ENCODE data around the gene S100A2.

S100A2 gene

GRCh38 chr1:153553096-153553495 lies 12.5 kb downstream of the S100A2 start:
- TF ChIP-seq CTCF (IDR thresholded peaks at IDR 0.05; ENCODE audit: insufficient read depth, low read length, poor library complexity, severe bottlenecking): no peak
- TF ChIP-seq EZH2phosphoT487 (conservative IDR thresholded peaks at IDR 0.05; ENCODE audit: low read length): no peak
- no peak overlapping the region for H2AFZ ChIP-seq (ENCODE audit: low read depth, low read length, severe bottlenecking)
- no peak overlapping the region for H3K9ac ChIP-seq (ENCODE audit: low read length)
- no peak overlapping the region for H3K4me3 ChIP-seq (ENCODE audit: insufficient read depth, low read length, poor library complexity, severe bottlenecking)
- H4K20me1 ChIP-seq (ENCODE audit: low read depth, low read length): no peaks in the 10 kb centered on the region
- no peaks in the 10 kb centered on the region for H3K36me3 ChIP-seq (ENCODE audit: low read length)
- H3K27ac ChIP-seq (ENCODE audit: low read depth, low read length): no peak overlapping the region
- no peaks in the 10 kb centered on the region for H3K79me2 ChIP-seq (ENCODE audit: insufficient read depth, low read length)
- H3K9me2 ChIP-seq (replicated peaks; ENCODE audit: insufficient read depth, low read length): no peaks in the 10 kb centered on the region
- no peaks in the 10 kb centered on the region for H3F3A ChIP-seq (ENCODE audit: insufficient read depth)
- H3K9me3 ChIP-seq (ENCODE audit: insufficient read depth, low read length): no peaks in the 10 kb centered on the region
- no peak overlapping the region for H3K4me2 ChIP-seq (ENCODE audit: low read depth, low read length, poor library complexity, severe bottlenecking)
- no peaks in the 10 kb centered on the region for H3K27me3 ChIP-seq (ENCODE audit: low read length)

DNA sequence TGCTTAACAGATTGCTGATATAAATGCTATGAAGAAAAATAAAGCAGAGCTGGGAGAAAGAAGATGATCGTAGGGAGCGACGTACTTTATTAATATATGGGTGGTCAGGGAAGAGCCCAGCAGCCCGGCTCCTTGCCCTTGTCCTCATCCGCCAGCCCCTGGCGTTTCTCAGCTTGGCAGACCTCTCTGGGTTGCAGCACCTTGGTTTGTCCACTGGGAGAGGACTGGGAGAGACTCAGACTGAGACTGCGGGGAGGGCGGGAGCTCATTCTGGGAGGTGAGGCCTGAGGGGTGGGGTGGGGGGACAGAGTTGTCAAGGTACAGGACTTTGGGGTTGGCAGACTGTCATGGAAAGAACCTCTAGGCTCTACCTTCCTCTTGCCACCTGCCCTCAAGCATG lies 13.3 kb downstream of the S100A2 start:
- Histone ChIP-seq H3K9ac (ENCODE audit: low read length) (no peak overlapping the region), H3K4me2 (ENCODE audit: low read depth, low read length, poor library complexity, severe bottlenecking) (no peak overlapping the region), H3F3A (ENCODE audit: insufficient read depth) (no peaks in the 10 kb centered on the region), H3K27me3 (ENCODE audit: low read length) (no peaks in the 10 kb centered on the region), H4K20me1 (ENCODE audit: low read depth, low read length) (no peaks in the 10 kb centered on the region), H3K9me3 (ENCODE audit: insufficient read depth, low read length) (no peaks in the 10 kb centered on the region), H2AFZ (ENCODE audit: low read depth, low read length, severe bottlenecking) (no peak overlapping the region), H3K36me3 (ENCODE audit: low read length) (no peaks in the 10 kb centered on the region), H3K79me2 (ENCODE audit: insufficient read depth, low read length) (no peaks in the 10 kb centered on the region), H3K9me2 (replicated peaks; ENCODE audit: insufficient read depth, low read length) (no peaks in the 10 kb centered on the region), H3K4me3 (ENCODE audit: insufficient read depth, low read length, poor library complexity, severe bottlenecking) (no peak overlapping the region), H3K27ac (ENCODE audit: low read depth, low read length) (no peak overlapping the region)
- TF ChIP-seq EZH2phosphoT487 (conservative IDR thresholded peaks at IDR 0.05; ENCODE audit: low read length): no peak
- no peak for TF ChIP-seq CTCF (IDR thresholded peaks at IDR 0.05; ENCODE audit: insufficient read depth, low read length, poor library complexity, severe bottlenecking)

- H3K27ac ChIP-seq (ENCODE audit: low read depth, low read length): no peak overlapping the region
- H4K20me1 ChIP-seq (ENCODE audit: low read depth, low read length): no peaks in the 10 kb centered on the region
- H3K9me3 ChIP-seq (ENCODE audit: insufficient read depth, low read length): no peaks in the 10 kb centered on the region
- no peaks in the 10 kb centered on the region for H3K79me2 ChIP-seq (ENCODE audit: insufficient read depth, low read length)
- no peaks in the 10 kb centered on the region for H3K27me3 ChIP-seq (ENCODE audit: low read length)
- no peaks in the 10 kb centered on the region for H3K36me3 ChIP-seq (ENCODE audit: low read length)
- H3K9me2 ChIP-seq (replicated peaks; ENCODE audit: insufficient read depth, low read length): no peaks in the 10 kb centered on the region
- H2AFZ ChIP-seq (ENCODE audit: low read depth, low read length, severe bottlenecking): no peak overlapping the region
- no peaks in the 10 kb centered on the region for H3F3A ChIP-seq (ENCODE audit: insufficient read depth)
- no peak overlapping the region for H3K9ac ChIP-seq (ENCODE audit: low read length)
- H3K4me3 ChIP-seq (ENCODE audit: insufficient read depth, low read length, poor library complexity, severe bottlenecking): no peak overlapping the region
- H3K4me2 ChIP-seq (ENCODE audit: low read depth, low read length, poor library complexity, severe bottlenecking): no peak overlapping the region
- TF ChIP-seq CTCF (IDR thresholded peaks at IDR 0.05; ENCODE audit: insufficient read depth, low read length, poor library complexity, severe bottlenecking): no peak
- no peak for TF ChIP-seq EZH2phosphoT487 (conservative IDR thresholded peaks at IDR 0.05; ENCODE audit: low read length)
Measured at GRCh38 chr1:153550827-153551500, 14.7 kb downstream of the S100A2 start.
